Ovary (tissue), 3 donors: Measurements from ENCODE around the gene SSTR5.

ENCODE experiments used
- CTCF ChIP-seq, 3 donors: fragments of 450-650 bp in 2 of 3; fragments of 200-600 bp in 1 of 3; IDR thresholded peaks; one replicate each; pipeline versions ENCODE4 v1.5.1 to v1.8.0; 2016 to 2022; ENCODE audit warnings: antibody characterized with exemption in 3 of 3, mild to moderate bottlenecking in 1 of 3
- POLR2A ChIP-seq: fragments of 450-650 bp; IDR thresholded peaks from one replicate; pipeline ENCODE4 v1.6.1; 2017; ENCODE audit warnings: antibody characterized with exemption, mild to moderate bottlenecking, moderate library complexity
- donor health status: DM: no; HTN: no; CAD: no.

GRCh38 chr16:1102333-1102700 lies 29.8 kb downstream of the SSTR5 start:
- TF ChIP-seq CTCF (IDR thresholded peaks at IDR 0.05) (no peak), POLR2A (no peak)
